Measurements from ENCODE around the gene RLBP1.

The RLBP1 gene

GRCh38 chr15:89226359-89227221, 5.2 kb upstream of the RLBP1 start:
- intact Hi-C loops (cut with DNase I; ENCODE audit: low total_unique reads), result no loop called here
- Histone ChIP-seq H3K4me1 (no peaks in the 10 kb centered on the region), H3K27ac (no peak overlapping the region), H3K4me3 (no peak overlapping the region), H3K27me3 (no peaks in the 10 kb centered on the region), H3K9me3 (no peaks in the 10 kb centered on the region), H3K36me3 (no peaks in the 10 kb centered on the region)
- no peak for TF ChIP-seq CTCF (IDR thresholded peaks at IDR 0.05)
- no peak for DNase-seq

GRCh38 chr15:89225588-89225987, 4.2 kb upstream of the RLBP1 start:
- H3K9me3 ChIP-seq, result no peaks in the 10 kb centered on the region
- no peak for TF ChIP-seq CTCF (IDR thresholded peaks at IDR 0.05)
- no peak overlapping the region for H3K4me3 ChIP-seq
- intact Hi-C loops (cut with DNase I; ENCODE audit: low total_unique reads), result no loop called here
- no peaks in the 10 kb centered on the region for H3K27me3 ChIP-seq
- no peaks in the 10 kb centered on the region for H3K36me3 ChIP-seq
- no peak overlapping the region for H3K27ac ChIP-seq
- no peaks in the 10 kb centered on the region for H3K4me1 ChIP-seq
- no peak for DNase-seq

GRCh38 chr15:89218531-89218930, 2.8 kb downstream of the RLBP1 start:
- Histone ChIP-seq H3K4me1 (no peaks in the 10 kb centered on the region), H3K27ac (no peak overlapping the region), H3K4me3 (no peak overlapping the region), H3K36me3 (no peaks in the 10 kb centered on the region), H3K27me3 (no peaks in the 10 kb centered on the region), H3K9me3 (no peaks in the 10 kb centered on the region)
- intact Hi-C loops (cut with DNase I; ENCODE audit: low total_unique reads), result no loop called here
- peak in 1 of 2 donors; percentile 40 for DNase-seq
- no peak for TF ChIP-seq CTCF (IDR thresholded peaks at IDR 0.05)

GRCh38 chr15:89217686-89218376, 3.5 kb downstream of the RLBP1 start:
- no peaks in the 10 kb centered on the region for H3K4me1 ChIP-seq
- no peaks in the 10 kb centered on the region for H3K36me3 ChIP-seq
- no peaks in the 10 kb centered on the region for H3K9me3 ChIP-seq
- intact Hi-C loops (cut with DNase I; ENCODE audit: low total_unique reads), result no loop called here
- H3K4me3 ChIP-seq, result no peak overlapping the region
- peak in 1 of 2 donors; percentile 35 for DNase-seq
- no peaks in the 10 kb centered on the region for H3K27me3 ChIP-seq
- TF ChIP-seq CTCF (IDR thresholded peaks at IDR 0.05), result no peak
- no peak overlapping the region for H3K27ac ChIP-seq

GRCh38 chr15:89217031-89217430, 4.3 kb downstream of the RLBP1 start:
- no peaks in the 10 kb centered on the region for H3K27me3 ChIP-seq
- intact Hi-C loops (cut with DNase I; ENCODE audit: low total_unique reads), result no loop called here
- DNase-seq, result peak in 1 of 2 donors; percentile 34

More at GRCh38 chr15:89217031-89217430, 4.3 kb downstream of the RLBP1 start:
- no peak overlapping the region for H3K27ac ChIP-seq
- H3K9me3 ChIP-seq, result no peaks in the 10 kb centered on the region
- H3K4me1 ChIP-seq, result no peaks in the 10 kb centered on the region
- TF ChIP-seq CTCF (IDR thresholded peaks at IDR 0.05), result no peak
- H3K36me3 ChIP-seq, result no peaks in the 10 kb centered on the region
- no peak overlapping the region for H3K4me3 ChIP-seq

All from tibial artery (tissue), 4 donors.